GM04503 (cell line): ENCODE data around the gene TIGD7.
A peak's percentile ranks its signal among the peaks of the same experiment; 100 is the strongest.
"Not testable (repeated sequence)": the region's sequence is repeated elsewhere in the genome, so short reads cannot be mapped to it uniquely, and the experiment has no call there.

Source experiments
- DNase-seq: peaks from one replicate; pipeline ENCODE4 v3.0.0-alpha.2; 2012; ENCODE audit warnings: low read depth

TIGD7 gene

DNA sequence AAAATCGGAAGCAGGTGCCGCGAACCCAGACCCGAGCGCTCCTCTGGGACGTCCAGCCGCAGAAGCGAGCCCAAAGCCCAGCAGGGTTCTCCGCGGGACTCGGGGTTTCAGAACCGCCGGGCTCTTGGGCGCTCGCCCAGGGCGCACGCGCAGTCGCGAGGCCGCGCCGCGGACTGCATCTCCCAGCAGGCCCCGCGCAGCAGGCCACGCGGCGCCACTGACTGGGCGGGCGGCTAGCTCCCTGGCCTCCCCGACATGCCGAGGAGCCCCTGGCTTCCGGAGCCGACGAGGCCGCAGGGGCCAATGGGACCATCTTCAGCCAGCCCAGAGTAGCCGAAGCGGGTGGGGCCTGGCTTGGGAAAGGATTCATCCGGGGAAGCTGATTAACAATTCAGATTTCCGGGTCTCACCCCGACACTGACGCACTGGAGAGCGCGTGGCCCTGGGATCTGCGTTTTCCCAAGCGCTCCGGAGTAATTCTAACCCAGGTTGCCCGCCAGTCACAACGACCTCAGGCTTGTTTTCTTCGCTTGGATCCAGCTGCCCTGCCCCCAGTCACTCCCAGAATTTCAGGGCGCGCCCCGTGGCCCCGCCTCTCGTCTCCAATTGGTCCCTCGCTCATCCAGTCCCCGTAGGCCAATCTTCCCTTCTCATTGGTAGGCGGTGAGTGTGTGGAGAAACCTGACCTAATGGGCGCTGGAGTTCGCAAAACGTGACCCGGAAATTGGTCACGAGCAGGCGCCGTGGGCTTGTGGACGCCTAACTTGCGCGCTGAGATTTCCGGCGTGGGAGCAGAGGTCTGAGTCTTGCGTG lies 22.3 kb downstream of the TIGD7 start, which contains the start of gene ZNF263:
Gene ZNF263 (plus strand): TSS at position 762 of the 813 bp plus-strand sequence. CDS start 328 bp downstream, outside the sequence.
- peak; percentile 94 for DNase-seq

DNA sequence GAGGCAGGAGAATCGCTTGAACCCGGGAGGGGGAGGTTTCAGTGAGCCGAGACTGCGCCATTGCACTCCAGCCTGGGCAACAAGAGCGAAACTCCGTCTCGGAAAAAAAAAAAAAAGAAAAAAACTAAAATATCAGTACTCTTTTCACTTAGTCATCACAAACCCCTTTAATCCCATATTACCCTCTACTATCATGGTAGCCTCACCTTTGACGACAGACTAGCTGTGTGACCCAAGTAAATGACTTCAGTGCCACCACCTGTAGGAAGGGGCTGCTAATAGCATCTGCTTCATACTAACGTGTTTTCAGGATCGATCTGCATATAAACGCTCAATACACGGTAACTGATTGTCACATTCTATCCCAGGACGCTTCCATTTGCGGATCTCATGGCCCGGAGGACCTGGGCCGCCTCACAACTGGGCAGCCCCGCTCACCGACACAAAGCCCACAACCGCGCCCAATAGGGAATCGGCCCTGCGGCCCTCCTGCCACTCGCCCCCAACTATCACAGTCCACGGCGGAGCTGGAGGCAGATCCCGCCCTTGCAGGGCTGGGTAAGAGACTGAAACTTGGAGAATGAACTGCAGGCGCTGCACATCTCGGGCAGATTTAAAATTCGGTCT lies 23.0 kb downstream of the TIGD7 start:
- DNase-seq = no peak

GRCh38 chr16:3281222-3281820 lies 23.9 kb downstream of the TIGD7 start:
- no peak for DNase-seq

DNA sequence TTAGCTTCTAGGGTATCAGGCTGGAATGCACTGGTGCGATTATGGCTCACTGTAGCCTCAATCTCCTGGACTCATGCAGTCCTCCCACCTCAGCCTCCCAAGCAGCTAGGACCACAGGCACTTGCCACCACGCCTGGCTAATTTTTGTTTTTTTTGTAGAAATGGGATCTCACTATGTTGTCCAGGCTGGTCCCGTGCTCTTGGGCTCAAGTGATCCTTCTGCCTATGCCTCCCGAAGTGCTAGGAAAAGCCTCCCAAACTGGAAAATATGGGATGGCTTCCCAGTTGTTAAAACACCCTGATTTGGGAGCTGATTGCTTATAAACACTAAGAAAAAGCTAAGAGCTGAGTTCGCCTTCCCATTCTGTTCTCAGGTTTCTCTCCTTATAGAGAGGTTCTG lies 28.6 kb downstream of the TIGD7 start:
- no peak for DNase-seq

DNA sequence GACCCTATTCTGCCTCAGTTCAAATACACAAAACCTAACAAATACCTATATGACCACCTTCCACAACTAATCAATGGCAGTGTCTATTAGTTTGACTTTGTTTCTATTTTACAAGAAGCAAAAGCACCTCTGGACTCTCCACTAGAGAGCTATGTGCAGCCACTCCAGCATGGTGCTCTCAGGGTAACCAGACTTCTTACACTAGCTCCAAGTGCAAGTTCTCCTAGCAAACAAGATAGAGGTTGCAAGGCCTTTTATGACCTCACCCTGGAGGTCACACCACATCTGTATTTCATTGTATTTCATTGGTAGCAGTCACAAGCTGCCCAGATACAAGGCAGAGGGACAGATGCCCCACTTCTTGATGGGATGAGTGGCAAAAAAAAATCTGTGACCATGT lies 30.3 kb downstream of the TIGD7 start:
- DNase-seq = no peak

DNA sequence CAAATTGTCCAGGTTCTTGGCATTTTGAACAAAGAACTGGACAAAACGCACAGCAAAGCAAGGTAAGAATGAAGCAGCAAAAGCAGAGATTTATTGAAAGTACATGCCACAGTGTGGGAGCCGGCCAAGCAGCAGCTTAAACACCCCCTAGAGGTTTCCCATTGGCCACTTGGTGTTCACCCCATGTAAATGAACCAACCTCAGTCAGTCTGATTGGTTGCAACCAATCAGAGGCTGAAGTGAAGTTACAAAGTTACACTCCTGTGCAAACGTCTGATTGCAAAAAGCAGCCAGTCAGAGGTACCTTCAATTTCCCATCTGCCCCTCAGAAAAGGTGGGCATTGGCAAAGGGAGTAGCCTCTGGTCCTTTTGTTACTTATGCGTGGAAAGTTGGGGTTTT lies 30.7 kb downstream of the TIGD7 start:
- no peak for DNase-seq

DNA sequence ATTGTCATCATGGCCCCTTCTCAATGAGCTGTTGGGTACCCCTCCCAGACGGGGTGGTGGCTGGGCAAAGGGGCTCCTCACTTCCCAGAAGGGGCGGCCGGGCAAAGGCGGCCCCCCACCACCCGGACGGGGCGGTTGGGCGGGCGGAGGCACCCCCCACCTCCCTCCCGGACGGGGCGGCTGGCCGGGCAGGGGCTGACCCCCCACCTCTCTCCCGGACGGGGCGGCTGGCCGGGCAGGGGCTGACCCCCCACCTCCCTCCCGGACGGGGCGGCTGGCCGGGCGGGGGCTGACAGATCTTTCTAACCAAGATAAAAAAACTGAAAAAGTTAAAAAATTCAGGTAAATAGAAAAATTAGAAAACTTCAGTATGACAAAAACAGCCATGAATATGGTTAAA lies 33.9 kb downstream of the TIGD7 start:
- DNase-seq = not testable (repeated sequence)

- not testable (repeated sequence) for DNase-seq
Observed at GRCh38 chr16:3270718-3271117, 34.5 kb downstream of the TIGD7 start.

DNA sequence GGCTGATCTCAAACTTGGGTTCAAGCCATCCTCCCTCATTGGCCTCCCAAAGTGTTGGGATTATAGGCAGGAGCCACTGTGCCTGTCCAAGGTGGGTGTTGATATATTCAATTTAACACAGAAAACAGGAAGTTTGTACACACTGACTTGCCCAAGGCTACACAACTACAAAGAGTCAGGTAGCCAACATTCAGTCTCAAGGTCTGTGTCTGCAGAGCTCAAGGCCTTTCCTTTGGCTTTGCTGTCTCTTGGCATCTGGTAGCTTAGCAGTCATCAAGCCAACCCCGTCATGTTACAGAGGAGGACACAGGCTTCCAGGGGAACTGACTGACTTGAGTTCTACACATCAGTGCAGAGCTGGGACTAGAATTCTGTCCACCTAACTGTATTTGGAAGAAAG lies 36.9 kb downstream of the TIGD7 start:
- no peak for DNase-seq

DNA sequence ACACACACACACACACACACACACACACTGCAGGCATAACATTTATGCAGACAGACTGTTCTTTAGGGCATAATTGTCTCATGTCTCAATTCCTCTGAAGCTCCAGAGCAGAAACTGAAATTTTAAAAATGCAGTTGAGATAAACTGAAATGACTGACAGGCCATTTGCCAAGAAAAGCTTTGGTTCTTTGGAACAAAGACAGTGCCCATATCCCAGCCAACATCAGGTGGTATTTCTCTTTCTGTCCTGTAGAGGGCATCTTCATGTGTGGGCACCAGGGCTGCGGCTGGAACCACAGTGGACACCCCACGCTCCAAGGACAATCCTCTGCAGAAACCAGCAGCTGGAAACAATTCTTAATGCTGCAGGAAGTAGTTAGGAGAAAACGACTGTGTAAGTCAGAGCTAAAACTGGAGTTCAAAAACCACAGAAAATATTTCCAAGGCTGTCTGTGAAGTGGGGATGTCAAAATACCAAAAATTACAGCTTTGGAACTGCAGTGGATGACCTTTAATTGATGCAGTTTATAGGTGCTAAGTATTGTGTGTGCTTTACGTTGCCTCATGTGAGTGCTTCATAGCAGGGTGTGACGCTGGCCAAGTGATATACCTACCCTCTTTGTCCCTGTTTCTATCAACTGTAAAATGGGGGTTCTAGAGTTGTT lies 38.2 kb downstream of the TIGD7 start:
- DNase-seq = peak; percentile 84

DNA sequence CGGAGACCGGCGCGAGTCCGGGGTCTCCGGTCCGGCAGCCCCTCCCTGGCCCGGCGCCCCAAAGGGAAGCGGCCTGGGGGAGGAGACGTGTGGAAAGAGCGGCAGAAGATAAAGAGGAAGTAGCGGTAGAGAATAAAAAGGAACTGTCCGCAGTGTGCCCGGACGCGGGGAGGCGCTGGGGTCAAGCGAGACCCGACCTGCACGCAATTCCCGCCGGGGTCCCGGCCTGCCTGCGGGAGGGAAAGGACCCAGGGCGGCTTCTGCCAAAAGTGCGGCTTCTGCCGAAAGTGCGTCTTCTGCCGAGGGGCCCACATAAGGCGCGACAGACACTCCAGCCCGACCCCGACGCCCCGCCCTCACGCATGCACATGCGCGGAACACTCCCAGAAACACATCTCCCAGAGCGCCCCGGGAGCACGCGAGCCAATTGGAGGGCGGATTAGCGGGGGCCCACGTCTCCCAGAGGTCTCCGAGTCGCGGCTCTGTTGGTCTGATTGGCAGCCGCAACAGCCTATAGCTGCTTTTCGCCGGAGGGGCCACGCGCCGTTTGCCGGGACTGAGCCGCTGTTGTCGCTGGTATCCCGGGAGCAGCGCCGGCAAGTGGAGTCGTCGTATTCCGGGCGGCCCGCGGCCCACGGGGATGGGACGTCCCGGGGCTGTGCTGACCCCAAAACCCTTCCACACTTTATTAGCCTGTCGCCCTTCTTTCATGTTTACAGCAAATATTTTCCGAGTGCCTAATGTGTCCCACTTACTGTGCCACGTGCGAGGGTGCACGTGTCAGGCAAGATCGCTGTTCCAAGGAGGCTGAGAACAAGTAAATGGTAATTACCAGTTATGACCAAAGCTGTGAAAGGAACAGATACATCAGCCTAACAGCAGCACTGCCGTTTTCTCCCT lies 40.8 kb downstream of the TIGD7 start:
- DNase-seq = peak; percentile 83

- DNase-seq = no peak
Observed at GRCh38 chr16:3262517-3262916, 42.7 kb downstream of the TIGD7 start.

DNA sequence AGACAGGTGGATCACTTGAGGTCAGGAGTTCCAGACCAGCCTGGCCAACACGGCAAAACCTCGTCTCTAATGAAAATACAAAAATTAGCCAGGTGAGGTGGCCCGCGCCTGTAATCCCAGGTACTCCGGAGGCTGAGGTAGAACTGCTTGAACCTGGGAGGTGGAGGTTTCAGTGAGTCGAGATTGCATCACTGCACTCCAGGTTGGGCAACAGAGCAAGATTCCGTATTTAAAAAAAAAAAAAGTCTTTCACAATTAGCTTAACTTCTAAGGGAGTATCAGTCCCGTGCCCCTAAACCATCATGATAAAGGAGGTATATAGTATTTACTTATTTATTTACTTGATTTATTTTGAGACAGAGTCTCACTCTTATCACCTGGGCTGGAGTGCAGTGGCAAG lies 45.4 kb downstream of the TIGD7 start:
- no peak for DNase-seq

DNA sequence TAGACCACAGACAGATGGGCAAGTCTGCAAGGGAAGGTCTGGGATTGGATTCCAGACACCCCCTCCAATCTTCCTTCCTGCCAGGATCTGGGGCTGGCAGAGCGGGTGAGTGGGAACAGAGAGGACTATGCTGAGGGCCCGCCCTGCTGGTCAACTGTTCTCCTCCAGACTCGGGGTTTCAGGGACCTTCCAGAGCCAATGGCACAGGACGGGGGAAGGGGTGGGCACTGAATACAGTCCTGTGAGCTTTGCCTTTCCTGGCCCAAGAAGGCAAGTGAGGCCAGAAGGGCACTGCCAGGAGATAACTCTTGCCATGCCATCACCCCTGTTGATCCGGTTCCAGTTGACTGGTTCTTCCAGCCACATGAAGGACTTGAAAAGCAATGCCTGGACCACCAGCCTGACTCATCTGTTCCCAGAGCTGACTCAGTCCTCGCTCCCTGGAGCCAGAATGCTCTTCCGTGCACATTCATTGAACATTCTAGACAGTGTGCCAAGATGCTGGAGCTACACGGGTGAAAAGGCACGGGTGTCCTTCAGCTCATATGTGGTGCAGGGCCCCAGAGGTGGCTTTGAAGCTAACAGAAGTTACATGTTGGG lies 48.3 kb downstream of the TIGD7 start:
- no peak for DNase-seq

DNA sequence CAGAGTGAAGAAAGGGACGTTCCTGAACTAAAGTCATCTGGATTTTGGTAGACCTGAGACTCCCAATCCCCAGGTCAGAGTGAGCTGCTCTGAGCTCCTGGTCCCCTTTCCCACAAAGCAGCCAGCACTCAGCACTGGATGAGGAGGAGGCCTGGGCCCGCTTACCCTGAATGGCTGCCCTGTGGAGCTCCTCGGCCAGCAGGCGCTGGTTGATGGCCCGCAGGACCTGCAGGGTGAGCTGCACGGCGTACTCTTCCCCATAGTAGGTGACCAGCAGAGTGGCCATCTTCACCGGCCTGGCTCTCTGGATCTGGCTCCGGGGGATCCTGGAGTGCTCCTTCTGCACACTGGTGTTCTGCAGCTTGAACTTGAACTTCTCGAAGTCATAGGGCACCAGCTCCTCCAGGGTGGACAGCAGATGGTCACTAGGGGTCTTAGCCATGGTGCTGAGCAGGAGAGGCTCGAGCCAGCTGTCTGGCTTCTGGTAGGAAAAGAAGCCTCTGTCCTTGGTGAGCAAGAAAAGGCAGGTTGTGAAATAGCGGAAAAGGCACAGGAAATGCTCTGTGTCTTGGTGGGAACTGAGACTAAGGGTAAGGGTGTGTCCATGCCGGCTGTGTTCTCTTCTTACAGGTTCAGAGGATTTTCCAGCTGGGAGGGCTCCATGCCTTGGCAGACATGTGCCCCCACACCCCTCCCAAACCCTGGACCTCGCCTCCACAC lies 48.9 kb downstream of the TIGD7 start, which contains the start of gene MEFV:
Gene MEFV (minus strand): TSS at position 488 of the 720 bp plus-strand sequence. CDS start 46 bp downstream, at position 442.
- DNase-seq = no peak

DNA sequence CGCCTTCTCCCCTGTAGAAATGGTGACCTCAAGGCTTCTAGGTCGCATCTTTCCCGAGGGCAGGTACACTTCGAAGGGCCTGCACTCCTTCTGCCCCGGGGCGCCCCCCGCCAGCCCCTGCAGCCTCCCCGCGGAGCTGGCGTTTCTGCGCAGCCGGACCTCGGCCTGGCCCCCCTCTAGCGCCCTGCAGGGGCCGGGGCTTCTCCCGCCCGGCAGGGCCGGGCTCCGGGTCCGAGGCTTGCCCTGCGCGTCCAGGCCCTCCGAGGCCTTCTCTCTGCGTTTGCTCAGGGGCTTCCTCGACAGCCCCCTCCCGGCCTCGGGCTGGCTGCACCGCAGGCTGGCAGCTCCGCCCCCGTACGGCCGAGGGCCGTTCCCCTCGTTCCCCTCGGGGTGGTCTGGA lies 50.9 kb downstream of the TIGD7 start:
- no peak for DNase-seq

DNA sequence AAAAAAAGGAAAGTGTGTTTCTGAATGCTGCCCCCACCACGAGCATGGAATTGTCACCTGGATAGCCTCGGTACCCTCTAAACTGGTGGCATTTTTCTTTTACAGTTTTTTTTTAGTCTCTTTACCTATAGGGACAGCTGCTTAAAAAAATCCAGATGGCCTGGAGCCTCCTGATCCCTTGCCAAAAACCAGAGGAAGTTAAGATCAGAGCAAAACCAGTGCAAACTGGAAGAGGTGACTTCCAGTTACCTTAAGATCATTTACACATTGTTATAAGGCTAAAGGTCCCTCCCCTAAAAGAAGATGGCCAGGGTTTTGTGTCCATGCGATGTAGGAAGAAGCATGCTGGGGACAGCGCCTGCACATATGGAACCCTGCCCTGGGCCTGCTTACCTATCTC lies 52.3 kb downstream of the TIGD7 start:
- no peak for DNase-seq

GRCh38 chr16:3249451-3249850 lies 55.8 kb downstream of the TIGD7 start:
- no peak for DNase-seq

DNA sequence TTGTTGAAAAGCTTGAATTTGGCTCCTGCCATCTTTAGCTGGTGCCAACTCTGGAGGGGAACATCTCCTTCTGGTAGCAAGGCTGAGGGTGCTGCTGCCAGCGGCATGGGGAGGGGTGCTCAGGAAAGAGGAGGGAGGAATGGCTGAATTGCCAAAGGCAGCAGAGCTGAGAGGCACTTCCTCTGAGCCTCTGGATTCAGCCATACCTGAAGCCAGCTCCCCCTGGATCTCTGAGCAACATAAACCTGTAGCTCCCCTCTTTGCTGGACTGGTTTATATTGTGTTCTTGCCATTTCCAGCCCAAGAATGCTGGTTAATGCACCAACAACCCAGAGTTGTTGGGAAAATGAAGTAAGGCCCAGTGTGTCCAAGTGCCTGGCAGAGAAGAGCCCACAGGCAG lies 56.2 kb downstream of the TIGD7 start:
- DNase-seq = no peak
